ENCODE measurements around the gene ASTE1. TPM values are rescaled to one million over a fixed set of nuclear protein-coding genes. Genes with fewer than 3 reads are reported as not detected.

ASTE1 gene, protein sequence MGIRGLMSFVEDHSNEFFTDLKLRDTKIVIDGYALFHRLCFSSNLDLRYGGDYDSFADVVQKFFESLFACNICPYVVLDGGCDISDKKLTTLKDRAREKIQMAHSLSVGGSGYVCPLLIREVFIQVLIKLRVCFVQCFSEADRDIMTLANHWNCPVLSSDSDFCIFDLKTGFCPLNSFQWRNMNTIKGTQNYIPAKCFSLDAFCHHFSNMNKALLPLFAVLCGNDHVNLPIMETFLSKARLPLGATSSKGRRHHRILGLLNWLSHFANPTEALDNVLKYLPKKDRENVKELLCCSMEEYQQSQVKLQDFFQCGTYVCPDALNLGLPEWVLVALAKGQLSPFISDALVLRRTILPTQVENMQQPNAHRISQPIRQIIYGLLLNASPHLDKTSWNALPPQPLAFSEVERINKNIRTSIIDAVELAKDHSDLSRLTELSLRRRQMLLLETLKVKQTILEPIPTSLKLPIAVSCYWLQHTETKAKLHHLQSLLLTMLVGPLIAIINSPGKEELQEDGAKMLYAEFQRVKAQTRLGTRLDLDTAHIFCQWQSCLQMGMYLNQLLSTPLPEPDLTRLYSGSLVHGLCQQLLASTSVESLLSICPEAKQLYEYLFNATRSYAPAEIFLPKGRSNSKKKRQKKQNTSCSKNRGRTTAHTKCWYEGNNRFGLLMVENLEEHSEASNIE
- total RNA-seq (2021) (7.3 and 8.1 TPM in 2 replicates), Bru-seq, nascent RNA (percentile 71 among the genes with signal in this experiment), BruChase-seq, experiment 1, labeled RNA remaining after a 2-hour chase (percentile 62 among the genes with signal in this experiment), BruChase-seq, experiment 2, labeled RNA remaining after a 6-hour chase (percentile 38 among the genes with signal in this experiment)
- long read RNA-seq, transcript ASTE1-201 (6 exons, 2,664 nt): major isoform, 10 of 21 reads
- long read RNA-seq, partial matches to known transcripts: 3 of 21 reads
- long read RNA-seq, other reads (novel, unspliced or antisense): 8 of 21 reads

DNA sequence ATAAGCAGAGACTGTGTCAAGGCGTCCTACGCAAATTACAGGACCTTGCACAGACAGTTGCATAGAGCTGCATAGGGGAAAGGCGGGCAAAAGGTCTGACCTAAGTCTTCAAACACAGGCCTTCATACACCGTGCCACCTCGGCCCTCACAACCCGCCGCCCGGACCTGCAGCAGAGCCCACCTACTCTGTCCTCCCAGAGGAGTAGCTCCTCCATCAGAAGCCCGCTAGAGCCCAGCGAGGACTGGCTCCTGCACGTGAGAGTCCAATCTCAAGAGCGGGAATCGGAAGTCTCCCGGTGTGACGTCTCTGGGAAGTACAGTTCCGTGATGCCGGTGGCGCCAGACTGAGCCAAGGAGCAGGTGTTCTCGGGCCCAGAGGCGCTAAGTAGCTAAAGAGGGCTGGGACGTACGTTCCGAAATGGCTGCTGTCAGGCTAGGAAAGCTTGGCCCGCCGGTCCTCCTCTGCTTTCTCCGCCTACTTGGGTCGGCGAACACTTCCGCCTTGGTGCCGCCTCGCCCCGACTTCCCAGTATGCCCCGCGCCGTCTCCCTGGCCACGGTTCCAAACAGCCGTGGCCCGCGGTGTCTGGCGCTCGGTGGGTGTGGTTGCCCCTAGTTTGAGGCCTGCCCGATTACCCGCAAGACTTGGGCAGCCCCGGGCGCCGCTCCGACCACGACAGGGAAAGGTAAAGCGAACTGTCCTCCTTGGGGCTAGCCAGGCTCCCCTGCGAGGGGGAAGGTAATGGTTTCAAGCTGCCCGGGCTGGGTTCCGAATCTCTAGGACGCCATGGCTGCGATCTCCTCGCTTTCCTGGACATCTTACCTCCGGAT, at the start of gene ASTE1, which contains the start of gene NEK11:
ASTE1 (minus strand) TSS at position 505 of the 831 bp plus-strand sequence. CDS start 1,519 bp downstream, outside the sequence.
NEK11 (plus strand) TSS at position 557 of the 831 bp plus-strand sequence. CDS start 2,832 bp downstream, outside the sequence.
- DNase-seq (ENCODE audit: low spot score): peak; percentile 94
- BruUV-seq (replicated peaks): TSS peak; percentile 63
- peak within 1 kb of the TSS; percentile 58 for H3K4me3 ChIP-seq (ENCODE audit: low read depth, low read length, poor library complexity, severe bottlenecking)
- peak within 1 kb of the TSS; percentile 70 for H3K27ac ChIP-seq (ENCODE audit: low read depth, low read length, poor library complexity, severe bottlenecking)
- no peaks in the 10 kb centered on the region for H3K27me3 ChIP-seq (replicated peaks; ENCODE audit: insufficient read depth, low read depth, low read length, poor library complexity)
- intact Hi-C loops (cut with micrococcal nuclease; ENCODE audit: unreplicated experiment): loop anchor here (5.0 kb wide), 1 partner anchor 269 kb away; no protein-coding TSS in a partner anchor
- ChIA-PET POLR2A (ENCODE audit: low non-redundant PET) (interaction anchor here (0.9 kb wide), 1 partner anchor 132 kb away, joined by 3 read pairs; the partner anchor contains the start of gene ATP2C1), CTCF (no interaction called here)
- TF ChIP-seq EZH2 (IDR thresholded peaks at IDR 0.05; ENCODE audit: borderline replicate concordance, low read depth, low read length, poor library complexity, severe bottlenecking): no peak
- TF ChIP-seq, protein P1, sequence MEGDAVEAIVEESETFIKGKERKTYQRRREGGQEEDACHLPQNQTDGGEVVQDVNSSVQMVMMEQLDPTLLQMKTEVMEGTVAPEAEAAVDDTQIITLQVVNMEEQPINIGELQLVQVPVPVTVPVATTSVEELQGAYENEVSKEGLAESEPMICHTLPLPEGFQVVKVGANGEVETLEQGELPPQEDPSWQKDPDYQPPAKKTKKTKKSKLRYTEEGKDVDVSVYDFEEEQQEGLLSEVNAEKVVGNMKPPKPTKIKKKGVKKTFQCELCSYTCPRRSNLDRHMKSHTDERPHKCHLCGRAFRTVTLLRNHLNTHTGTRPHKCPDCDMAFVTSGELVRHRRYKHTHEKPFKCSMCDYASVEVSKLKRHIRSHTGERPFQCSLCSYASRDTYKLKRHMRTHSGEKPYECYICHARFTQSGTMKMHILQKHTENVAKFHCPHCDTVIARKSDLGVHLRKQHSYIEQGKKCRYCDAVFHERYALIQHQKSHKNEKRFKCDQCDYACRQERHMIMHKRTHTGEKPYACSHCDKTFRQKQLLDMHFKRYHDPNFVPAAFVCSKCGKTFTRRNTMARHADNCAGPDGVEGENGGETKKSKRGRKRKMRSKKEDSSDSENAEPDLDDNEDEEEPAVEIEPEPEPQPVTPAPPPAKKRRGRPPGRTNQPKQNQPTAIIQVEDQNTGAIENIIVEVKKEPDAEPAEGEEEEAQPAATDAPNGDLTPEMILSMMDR (conservative IDR thresholded peaks at IDR 0.05; ENCODE audit: low read depth, low read length): no peak
- no peaks in the 10 kb centered on the region for H3K9me3 ChIP-seq (ENCODE audit: low read depth, low read length, poor library complexity, severe bottlenecking)
- H3K36me3 ChIP-seq (ENCODE audit: insufficient read depth, low read length, poor library complexity, severe bottlenecking): no peaks in the 10 kb centered on the region
- H3K4me1 ChIP-seq (ENCODE audit: insufficient read depth, low read length, poor library complexity, severe bottlenecking): peaks cover 11% of the 10 kb centered on the region

GRCh38 chr3:131075632-131076328, 49.2 kb upstream of the ASTE1 start:
- ChIA-PET POLR2A (ENCODE audit: low non-redundant PET) (no interaction called here), CTCF (no interaction called here)
- H3K4me3 ChIP-seq (ENCODE audit: low read depth, low read length, poor library complexity, severe bottlenecking): no peak overlapping the region
- DNase-seq (ENCODE audit: low spot score): no peak
- H3K27me3 ChIP-seq (replicated peaks; ENCODE audit: insufficient read depth, low read depth, low read length, poor library complexity): no peaks in the 10 kb centered on the region
- BruUV-seq (replicated peaks): no TSS peak
- H3K9me3 ChIP-seq (ENCODE audit: low read depth, low read length, poor library complexity, severe bottlenecking): no peaks in the 10 kb centered on the region
- intact Hi-C loops (cut with micrococcal nuclease; ENCODE audit: unreplicated experiment): no loop called here
- no peaks in the 10 kb centered on the region for H3K4me1 ChIP-seq (ENCODE audit: insufficient read depth, low read length, poor library complexity, severe bottlenecking)
- no peak for TF ChIP-seq EZH2 (IDR thresholded peaks at IDR 0.05; ENCODE audit: borderline replicate concordance, low read depth, low read length, poor library complexity, severe bottlenecking)
- TF ChIP-seq, protein P1 (conservative IDR thresholded peaks at IDR 0.05; ENCODE audit: low read depth, low read length): no peak
- no peak overlapping the region for H3K27ac ChIP-seq (ENCODE audit: low read depth, low read length, poor library complexity, severe bottlenecking)
- no peaks in the 10 kb centered on the region for H3K36me3 ChIP-seq (ENCODE audit: insufficient read depth, low read length, poor library complexity, severe bottlenecking)
